Measurements from ENCODE around the gene KCND2.
"Not testable (repeated sequence)": the region's sequence is repeated elsewhere in the genome, so short reads cannot be mapped to it uniquely, and the experiment has no call there.

Gene KCND2

GRCh38 chr7:120272701-120273475 lies at the start of gene KCND2:
KCND2 (plus strand) TSS chr7:120273175.
- DNase-seq: peak; percentile 59 to 67

- DNase-seq: no peak
These were observed 46.8 kb upstream of the KCND2 start for GRCh38 chr7:120226188-120226587.

- no peak for DNase-seq
These were observed 45.7 kb upstream of the KCND2 start for GRCh38 chr7:120227255-120227654.

GRCh38 chr7:120229084-120229483 lies 43.9 kb upstream of the KCND2 start:
- DNase-seq: no peak

GRCh38 chr7:120233338-120233737 lies 39.6 kb upstream of the KCND2 start:
- no peak for DNase-seq

- DNase-seq: not testable (repeated sequence)
These were observed 32.6 kb upstream of the KCND2 start for GRCh38 chr7:120240350-120240749.

- no peak for DNase-seq
These were observed 31.0 kb upstream of the KCND2 start for GRCh38 chr7:120241973-120242372.

GRCh38 chr7:120254845-120255244 lies 18.1 kb upstream of the KCND2 start:
- no peak for DNase-seq

GRCh38 chr7:120256344-120257070 lies 16.5 kb upstream of the KCND2 start:
- DNase-seq: no peak

- DNase-seq: no peak
These were observed 13.6 kb upstream of the KCND2 start for GRCh38 chr7:120259386-120259785.

- DNase-seq: no peak
These were observed 12.9 kb upstream of the KCND2 start for GRCh38 chr7:120260111-120260510.

- DNase-seq: peak; percentile 81 to 87
These were observed 714 bp upstream of the KCND2 start for GRCh38 chr7:120272261-120272660.

GRCh38 chr7:120273476-120273975 lies 551 bp downstream of the KCND2 start:
- DNase-seq: peak; percentile 77 to 84

- DNase-seq: no peak
These were observed 1.5 kb downstream of the KCND2 start for GRCh38 chr7:120274482-120274881.

- no peak for DNase-seq
These were observed 1.9 kb downstream of the KCND2 start for GRCh38 chr7:120274899-120275298.

- no peak for DNase-seq
These were observed 3.7 kb downstream of the KCND2 start for GRCh38 chr7:120276720-120277119.

GRCh38 chr7:120278773-120279172 lies 5.8 kb downstream of the KCND2 start:
- DNase-seq: no peak

GRCh38 chr7:120280743-120281142 lies 7.8 kb downstream of the KCND2 start:
- no peak for DNase-seq

GRCh38 chr7:120293027-120293426 lies 20.1 kb downstream of the KCND2 start:
- DNase-seq: no peak

GRCh38 chr7:120302190-120302589 lies 29.2 kb downstream of the KCND2 start:
- DNase-seq: no peak

GRCh38 chr7:120303105-120303504 lies 30.1 kb downstream of the KCND2 start:
- no peak for DNase-seq

GRCh38 chr7:120304674-120305073 lies 31.7 kb downstream of the KCND2 start:
- DNase-seq: no peak

- peak in 1 of 2 experiments; percentile 28 for DNase-seq
These were observed 35.1 kb downstream of the KCND2 start for GRCh38 chr7:120307991-120308545.
